HEK293 (cell line): ENCODE data around the gene PRXL2B.
A peak's percentile ranks its signal among the peaks of the same experiment; 100 is the strongest.

Source experiments
- KLF10 ChIP-seq: fragments of 450-650 bp; IDR thresholded peaks from 2 replicates; pipeline ENCODE4 v1.5.1; 2018; ENCODE audit warnings: missing biosample characterization, mild to moderate bottlenecking, missing genetic modification characterization
- KLF16 ChIP-seq: fragments of 450-650 bp; formaldehyde crosslinking; IDR thresholded peaks from 2 replicates; pipeline ENCODE4 v1.5.1; 2017; ENCODE audit warnings: missing biosample characterization, missing genetic modification characterization
- KLF8 ChIP-seq: fragments of 450-650 bp; formaldehyde crosslinking; IDR thresholded peaks from 2 replicates; pipeline ENCODE4 v1.5.1; 2016; ENCODE audit warnings: missing biosample characterization, missing genetic modification characterization
- PRDM10 ChIP-seq: fragments of 450-650 bp; formaldehyde crosslinking; IDR thresholded peaks from 2 replicates; pipeline ENCODE4 v1.5.1; 2016; ENCODE audit warnings: missing biosample characterization, missing genetic modification characterization
- PRDM2 ChIP-seq: fragments of 450-650 bp; formaldehyde crosslinking; IDR thresholded peaks from 2 replicates; pipeline ENCODE4 v1.5.1; 2016; ENCODE audit warnings: missing biosample characterization, missing genetic modification characterization, borderline replicate concordance
- SCRT2 ChIP-seq: fragments of 450-650 bp; formaldehyde crosslinking; IDR thresholded peaks from 2 replicates; pipeline ENCODE4 v1.5.1; 2016; ENCODE audit warnings: missing biosample characterization, missing genetic modification characterization
- SETDB1 ChIP-seq: IDR thresholded peaks from one replicate; pipeline ENCODE4 v1.6.1; 2017; ENCODE audit warnings: mild to moderate bottlenecking, low read length, moderate library complexity, mixed read lengths; ENCODE audit not compliant: insufficient read length
- SP3 ChIP-seq: fragments of 450-650 bp; formaldehyde crosslinking; IDR thresholded peaks from 2 replicates; pipeline ENCODE4 v1.5.1; 2016; ENCODE audit warnings: missing biosample characterization, missing genetic modification characterization
- ZBTB48 ChIP-seq: fragments of 450-650 bp; formaldehyde crosslinking; IDR thresholded peaks from 2 replicates; pipeline ENCODE4 v1.5.1; 2016; ENCODE audit warnings: missing biosample characterization, missing genetic modification characterization
- ZBTB8A ChIP-seq: fragments of 450-650 bp; formaldehyde crosslinking; IDR thresholded peaks from 2 replicates; pipeline ENCODE4 v1.5.1; 2016; ENCODE audit warnings: missing biosample characterization, missing genetic modification characterization
- ZFHX2 ChIP-seq: fragments of 450-650 bp; formaldehyde crosslinking; conservative IDR thresholded peaks from 2 replicates; pipeline ENCODE4 v1.5.1; 2016; ENCODE audit warnings: missing biosample characterization, missing genetic modification characterization
- ZFP3 ChIP-seq: fragments of 450-650 bp; formaldehyde crosslinking; IDR thresholded peaks from 2 replicates; pipeline ENCODE4 v1.5.1; 2016; ENCODE audit warnings: low read depth, missing biosample characterization, missing genetic modification characterization
- ZNF133 ChIP-seq: fragments of 450-650 bp; formaldehyde crosslinking; IDR thresholded peaks from 2 replicates; pipeline ENCODE4 v1.5.1; 2016; ENCODE audit warnings: missing biosample characterization, missing genetic modification characterization
- ZNF16 ChIP-seq: fragments of 450-650 bp; formaldehyde crosslinking; IDR thresholded peaks from 2 replicates; pipeline ENCODE4 v1.5.1; 2016; ENCODE audit warnings: low read depth, missing biosample characterization, missing genetic modification characterization
- ZNF214 ChIP-seq: fragments of 450-650 bp; formaldehyde crosslinking; IDR thresholded peaks from 2 replicates; pipeline ENCODE4 v1.5.1; 2017; ENCODE audit warnings: missing biosample characterization, mild to moderate bottlenecking, missing genetic modification characterization, borderline replicate concordance
- ZNF239 ChIP-seq: fragments of 450-650 bp; formaldehyde crosslinking; IDR thresholded peaks from 2 replicates; pipeline ENCODE4 v1.5.1; 2016; ENCODE audit warnings: missing biosample characterization, missing genetic modification characterization
- ZNF266 ChIP-seq: fragments of 450-650 bp; formaldehyde crosslinking; IDR thresholded peaks from 2 replicates; pipeline ENCODE4 v1.5.1; 2016; ENCODE audit warnings: missing biosample characterization, missing genetic modification characterization, low read depth
- ZNF324 ChIP-seq: fragments of 450-650 bp; formaldehyde crosslinking; IDR thresholded peaks from 2 replicates; pipeline ENCODE4 v1.5.1; 2016; ENCODE audit warnings: missing biosample characterization, missing genetic modification characterization
- ZNF366 ChIP-seq: fragments of 450-650 bp; formaldehyde crosslinking; conservative IDR thresholded peaks from 2 replicates; pipeline ENCODE4 v1.5.1; 2016; ENCODE audit warnings: missing biosample characterization, missing genetic modification characterization
- ZNF391 ChIP-seq: fragments of 450-650 bp; formaldehyde crosslinking; IDR thresholded peaks from 2 replicates; pipeline ENCODE4 v1.5.1; 2016; ENCODE audit warnings: low read depth, missing biosample characterization, missing genetic modification characterization, borderline replicate concordance
- ZNF423 ChIP-seq: fragments of 450-650 bp; formaldehyde crosslinking; IDR thresholded peaks from 2 replicates; pipeline ENCODE4 v1.5.1; 2016; ENCODE audit warnings: missing biosample characterization, missing genetic modification characterization
- ZNF426 ChIP-seq: fragments of 450-650 bp; formaldehyde crosslinking; IDR thresholded peaks from 2 replicates; pipeline ENCODE4 v1.5.1; 2017; ENCODE audit warnings: missing biosample characterization, missing genetic modification characterization, mild to moderate bottlenecking, inconsistent platforms, moderate library complexity
- ZNF473 ChIP-seq: fragments of 450-650 bp; formaldehyde crosslinking; IDR thresholded peaks from 2 replicates; pipeline ENCODE4 v1.5.1; 2017; ENCODE audit warnings: missing biosample characterization, missing genetic modification characterization
- ZNF488 ChIP-seq: fragments of 450-650 bp; formaldehyde crosslinking; IDR thresholded peaks from 2 replicates; pipeline ENCODE4 v1.5.1; 2016; ENCODE audit warnings: missing biosample characterization, missing genetic modification characterization
- ZNF510 ChIP-seq: fragments of 450-650 bp; formaldehyde crosslinking; IDR thresholded peaks from 2 replicates; pipeline ENCODE4 v1.5.1; 2018; ENCODE audit warnings: mild to moderate bottlenecking, missing genetic modification characterization, missing biosample characterization; ENCODE audit not compliant: insufficient replicate concordance
- ZNF561 ChIP-seq: fragments of 450-650 bp; IDR thresholded peaks from 2 replicates; pipeline ENCODE4 v1.5.1; 2018; ENCODE audit warnings: missing biosample characterization, missing genetic modification characterization, borderline replicate concordance
- ZNF571 ChIP-seq: fragments of 450-650 bp; formaldehyde crosslinking; IDR thresholded peaks from 2 replicates; pipeline ENCODE4 v1.5.0; 2017; ENCODE audit warnings: missing biosample characterization, missing genetic modification characterization
- ZNF747 ChIP-seq: fragments of 450-650 bp; formaldehyde crosslinking; IDR thresholded peaks from 2 replicates; pipeline ENCODE4 v1.5.1; 2016; ENCODE audit warnings: missing biosample characterization, missing genetic modification characterization
- ZSCAN4 ChIP-seq: fragments of 450-650 bp; formaldehyde crosslinking; IDR thresholded peaks from 2 replicates; pipeline ENCODE4 v1.5.1; 2017; ENCODE audit warnings: missing biosample characterization, missing genetic modification characterization

Gene PRXL2B

GRCh38 chr1:2546515-2547209 is 39.9 kb upstream of the PRXL2B start (continued):
- peak; percentile 26; the same call in 1 of the 2 replicates for TF ChIP-seq ZSCAN4 (tag by site-specific recombination)
- TF ChIP-seq ZNF133 (tag by site-specific recombination): 0 out of 2 replicates have a peak, but pooled peaks have one; percentile 10
- no peak for TF ChIP-seq ZFP3 (tag by site-specific recombination)
- 0 out of 2 replicates have a peak, but pooled peaks have one; percentile 30 for TF ChIP-seq ZNF423 (tag by site-specific recombination)
- TF ChIP-seq ZNF391 (tag by site-specific recombination): peak; percentile 64; the same call in 1 of the 2 replicates
- no peak for TF ChIP-seq ZNF426 (tag by site-specific recombination)
- TF ChIP-seq ZNF488: no peak
- no peak for TF ChIP-seq ZNF473 (tag by site-specific recombination)
- peak; percentile 56 for TF ChIP-seq PRDM10 (tag by site-specific recombination)
- TF ChIP-seq SP3: peak; percentile 91
- no peak for TF ChIP-seq ZNF239 (tag by site-specific recombination)
- no peak for TF ChIP-seq SETDB1
- no peak; the same call in 1 of the 2 replicates for TF ChIP-seq ZNF561 (tag by site-specific recombination)
- peak; percentile 57; the same call in 1 of the 2 replicates for TF ChIP-seq KLF10 (tag by site-specific recombination)
- peak; percentile 94 for TF ChIP-seq ZBTB8A (tag by site-specific recombination)
- 0 out of 2 replicates have a peak, but pooled peaks have one; percentile 57 for TF ChIP-seq ZNF366
- TF ChIP-seq KLF16 (tag by site-specific recombination): peak; percentile 58; the same call in 1 of the 2 replicates
- no peak for TF ChIP-seq ZNF16 (tag by site-specific recombination)
- peak; percentile 29; the same call in 1 of the 2 replicates for TF ChIP-seq ZBTB48
- peak; percentile 92 for TF ChIP-seq KLF8 (tag by site-specific recombination)
- no peak for TF ChIP-seq ZNF214 (tag by site-specific recombination)
- TF ChIP-seq ZNF510 (tag by site-specific recombination): no peak
- TF ChIP-seq ZFHX2 (tag by site-specific recombination): peak; percentile 83
- no peak for TF ChIP-seq SCRT2 (tag by site-specific recombination)
- TF ChIP-seq ZNF324 (tag by site-specific recombination): no peak; the same call in 1 of the 2 replicates
- no peak for TF ChIP-seq ZNF747 (tag by site-specific recombination)
- no peak for TF ChIP-seq ZNF571
- 0 out of 2 replicates have a peak, but pooled peaks have one; percentile 33 for TF ChIP-seq PRDM2 (tag by site-specific recombination)
- no peak for TF ChIP-seq ZNF266
